SK-N-SH (cell line): ENCODE results near the gene EPB41L2. TPM values are rescaled to one million over a fixed set of nuclear protein-coding genes. Genes with fewer than 3 reads are reported as not detected.

Experiments used
- CTCF ChIA-PET: fragments of 300-600, 350-600 bp; formaldehyde crosslinking; extraction: SDS; loops from one replicate; lab custom pipeline; 2021; lab: Yijun Ruan, JAX
- POLR2A ChIA-PET: fragments of 350-600 bp; sonication (Branson Sonifier 250); formaldehyde crosslinking; extraction: SDS; loops from one replicate; lab custom pipeline; 2020; ENCODE audit warnings: antibody characterized with exemption, inconsistent platforms; lab: Yijun Ruan, JAX
- DNase-seq: peaks from one replicate; pipeline ENCODE4 v3.0.0; 2012
- H2AFZ ChIP-seq: fragments of 200-600 bp; sonication (generic); 2 replicates; pipeline ENCODE4 v1.8.1; 2016; ENCODE audit warnings: antibody characterized with exemption, mild to moderate bottlenecking, low read depth
- H3F3A ChIP-seq: fragments of 200-600 bp; sonication (generic); replicated peaks from 2 replicates; pipeline ENCODE3; 2016; ENCODE audit warnings: antibody characterized with exemption, mild to moderate bottlenecking; ENCODE audit not compliant: insufficient read depth
- H3K27ac ChIP-seq, 2 experiments: fragments of 200-500 bp in 1 of 2; fragments of 200-600 bp in 1 of 2; sonication (Bioruptor generic) in 1 of 2; sonication (generic), shearing (Covaris generic) in 1 of 2; 2 replicates each; pipeline versions ENCODE4 v1.5.1 to v1.6.1; 2014 to 2016; ENCODE audit warnings: low read depth in 2 of 2, inconsistent platforms in 1 of 2, low read length in 1 of 2, mild to moderate bottlenecking in 1 of 2, mixed read lengths in 1 of 2
- H3K27me3 ChIP-seq: fragments of 200-600 bp; sonication (generic), shearing (Covaris generic); 2 replicates; pipeline ENCODE4 v1.6.1; 2016; ENCODE audit warnings: mixed run types; ENCODE audit not compliant: insufficient read depth
- H3K36me3 ChIP-seq, 2 experiments: fragments of 200-500 bp in 1 of 2; fragments of 200-600 bp in 1 of 2; sonication (Bioruptor generic) in 1 of 2; sonication (generic) in 1 of 2; replicated peaks in 1 of 2; 2 replicates each; pipeline versions ENCODE3 to v1.5.1; 2014 to 2016; ENCODE audit warnings: low read length in 1 of 2, mild to moderate bottlenecking in 1 of 2; ENCODE audit not compliant: insufficient read depth in 2 of 2, control insufficient read depth in 1 of 2
- H3K4me1 ChIP-seq, 2 experiments: fragments of 200-500 bp in 1 of 2; fragments of 200-600 bp in 1 of 2; sonication (Bioruptor generic) in 1 of 2; sonication (generic), shearing (Covaris generic) in 1 of 2; 2 replicates each; pipeline versions ENCODE4 v1.5.1 to v1.6.1; 2014 to 2016; ENCODE audit warnings: low read depth in 1 of 2, low read length in 1 of 2, mixed run types in 1 of 2; ENCODE audit not compliant: insufficient read depth in 2 of 2, control insufficient read depth in 1 of 2
- H3K4me2 ChIP-seq: fragments of 200-600 bp; sonication (generic), shearing (Covaris generic); 2 replicates; pipeline ENCODE4 v1.6.1; 2017; ENCODE audit warnings: mixed run types
- H3K4me3 ChIP-seq, 2 experiments: fragments of 200-500 bp in 1 of 2; fragments of 200-600 bp in 1 of 2; sonication (Bioruptor generic) in 1 of 2; sonication (generic), shearing (Covaris generic) in 1 of 2; 2 replicates each; pipeline versions ENCODE4 v1.5.1 to v1.8.1; 2014 to 2016; ENCODE audit warnings: low read depth in 2 of 2, inconsistent platforms in 1 of 2, low read length in 1 of 2, mild to moderate bottlenecking in 1 of 2, mixed read lengths in 1 of 2, moderate library complexity in 1 of 2
- H3K79me2 ChIP-seq: fragments of 200-600 bp; sonication (generic); 2 replicates; pipeline ENCODE4 v1.8.1; 2017; ENCODE audit warnings: mild to moderate bottlenecking; ENCODE audit not compliant: insufficient read depth
- H3K9ac ChIP-seq: fragments of 200-600 bp; sonication (generic); 2 replicates; pipeline ENCODE4 v1.6.1; 2017; ENCODE audit warnings: mixed run types
- H3K9me2 ChIP-seq: fragments of 200-600 bp; sonication (generic); 2 replicates; pipeline ENCODE4 v1.6.1; 2017; ENCODE audit warnings: mixed run types
- H3K9me3 ChIP-seq: fragments of 200-600 bp; sonication (generic); 2 replicates; pipeline ENCODE4 v1.6.1; 2017; ENCODE audit warnings: mixed run types, mild to moderate bottlenecking, moderate library complexity
- H4K20me1 ChIP-seq: fragments of 200-600 bp; sonication (generic); 2 replicates; pipeline ENCODE4 v1.6.1; 2017; ENCODE audit warnings: mild to moderate bottlenecking, mixed run types; ENCODE audit not compliant: insufficient read depth
- CHD2 ChIP-seq: fragments of 150-350 bp; IDR thresholded peaks from 2 replicates; pipeline ENCODE4 v1.6.1; 2018; ENCODE audit warnings: low read length; ENCODE audit not compliant: partially characterized antibody
- CTCF ChIP-seq: fragments of 200-600 bp; sonication (generic); IDR thresholded peaks from 2 replicates; pipeline ENCODE4 v1.6.1; 2017; ENCODE audit warnings: antibody characterized with exemption, mild to moderate bottlenecking, moderate library complexity
- ELF1 ChIP-seq: IDR thresholded peaks from 2 replicates; pipeline ENCODE4 v1.4.0; 2012
- EP300 ChIP-seq, 2 experiments: IDR thresholded peaks; 2 replicates each; pipeline versions ENCODE4 v1.4.0 to v1.6.1; 2012; ENCODE audit warnings: borderline replicate concordance in 1 of 2, low read depth in 1 of 2, low read length in 1 of 2
- FOSL2 ChIP-seq: IDR thresholded peaks from 2 replicates; pipeline ENCODE4 v1.4.0; 2012; ENCODE audit warnings: low read depth, mild to moderate bottlenecking, moderate library complexity, borderline replicate concordance
- FOXM1 ChIP-seq: IDR thresholded peaks from 2 replicates; pipeline ENCODE4 v1.4.0; 2012; ENCODE audit warnings: low read depth, mild to moderate bottlenecking
- GABPA ChIP-seq: IDR thresholded peaks from 2 replicates; pipeline ENCODE4 v1.4.0; 2012; ENCODE audit warnings: low read depth, mild to moderate bottlenecking
- GATA2 ChIP-seq: sonication (generic); formaldehyde crosslinking; IDR thresholded peaks from 2 replicates; pipeline ENCODE4 v1.5.0; 2020; ENCODE audit warnings: mild to moderate bottlenecking, missing genetic modification reagents
- JUND ChIP-seq: IDR thresholded peaks from 2 replicates; pipeline ENCODE4 v1.4.0; 2012
- PBX3 ChIP-seq: IDR thresholded peaks from 2 replicates; pipeline ENCODE4; 2012
- RAD21 ChIP-seq: IDR thresholded peaks from 2 replicates; pipeline ENCODE4 v1.6.1; 2012; ENCODE audit warnings: mild to moderate bottlenecking, low read length
- RCOR1 ChIP-seq: fragments of 150-350 bp; IDR thresholded peaks from 2 replicates; pipeline ENCODE4 v1.6.1; 2017; ENCODE audit warnings: antibody characterized with exemption, low read length
- RXRA ChIP-seq: IDR thresholded peaks from 2 replicates; pipeline ENCODE4 v1.4.0; 2012; ENCODE audit warnings: low read depth, mild to moderate bottlenecking, borderline replicate concordance
- TAF1 ChIP-seq: IDR thresholded peaks from 2 replicates; pipeline ENCODE4 v1.6.1; 2012; ENCODE audit warnings: low read depth, mild to moderate bottlenecking, low read length, moderate library complexity, borderline replicate concordance
- TCF12 ChIP-seq: IDR thresholded peaks from 2 replicates; pipeline ENCODE4 v1.4.0; 2012
- TEAD4 ChIP-seq: IDR thresholded peaks from 2 replicates; pipeline ENCODE4 v1.4.0; 2012; ENCODE audit warnings: mild to moderate bottlenecking, borderline replicate concordance; ENCODE audit not compliant: insufficient read depth
- YY1 ChIP-seq: IDR thresholded peaks from 2 replicates; pipeline ENCODE4 v1.4.0; 2012; ENCODE audit warnings: low read depth, mild to moderate bottlenecking
- WGBS: methylation state at CpG from one replicate; pipeline ENCODE4 v1.1.6; 2017; ENCODE audit warnings: low lambda C conversion rate; 5-methylcytosine and 5-hydroxymethylcytosine counted together
- polyA plus RNA-seq, 3 experiments: library from polyadenylated mRNA; depleted of rRNA; stranded (reverse); fragments of >200 nt; gene quantifications; 2 replicates each; pipeline ENCODE4 v1.2.3, GENCODE V29; 2012
- TF ChIP-seq, protein P1 (sequence below): IDR thresholded peaks from 2 replicates; pipeline ENCODE4 v1.4.0; 2012; ENCODE audit warnings: low read depth

EPB41L2 gene
- polyA plus RNA-seq, 1 of the 3 experiments (the other 2 are of a cell fraction) = 1.4 TPM

DNA sequence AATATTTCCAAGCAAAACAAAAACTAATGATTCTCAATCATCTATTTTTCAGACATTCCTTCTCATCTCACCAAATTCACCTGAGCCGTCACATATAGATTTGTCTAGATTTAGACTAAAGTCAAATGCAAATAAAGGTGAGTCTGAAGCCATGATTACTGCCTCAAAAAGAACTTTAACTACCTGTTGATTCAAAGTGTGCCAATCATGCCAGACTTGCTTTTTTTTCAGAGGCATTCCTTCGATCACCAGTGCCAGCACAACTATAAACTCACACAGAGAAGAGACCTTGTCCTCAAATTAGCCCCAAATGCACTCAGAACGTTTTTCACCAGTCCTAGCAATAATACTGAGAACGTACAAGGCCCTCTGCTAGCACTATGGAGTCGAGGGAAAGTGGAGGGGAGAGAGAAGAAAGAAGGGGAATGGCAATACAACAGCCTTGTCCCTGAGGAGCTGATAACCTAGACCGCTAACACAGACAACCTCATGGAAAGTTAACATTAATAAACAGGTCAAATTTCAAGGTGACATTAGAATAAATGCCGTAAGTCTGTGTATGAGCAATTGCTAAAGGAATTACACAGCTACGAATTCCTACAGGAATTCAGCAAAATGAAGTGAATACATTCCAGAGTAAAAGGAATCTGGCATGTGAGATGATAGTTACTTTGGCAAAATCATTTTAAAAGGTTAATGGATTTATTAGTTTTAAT, 60.9 kb downstream of the EPB41L2 start (continued):
- TF ChIP-seq GATA2 (CRISPR knock-in tag) = no peak
- TF ChIP-seq CHD2 = no peak
- TF ChIP-seq JUND = no peak
- no peak for TF ChIP-seq TAF1
- TF ChIP-seq FOXM1 = no peak
- TF ChIP-seq YY1 = no peak
- TF ChIP-seq RXRA = no peak

DNA sequence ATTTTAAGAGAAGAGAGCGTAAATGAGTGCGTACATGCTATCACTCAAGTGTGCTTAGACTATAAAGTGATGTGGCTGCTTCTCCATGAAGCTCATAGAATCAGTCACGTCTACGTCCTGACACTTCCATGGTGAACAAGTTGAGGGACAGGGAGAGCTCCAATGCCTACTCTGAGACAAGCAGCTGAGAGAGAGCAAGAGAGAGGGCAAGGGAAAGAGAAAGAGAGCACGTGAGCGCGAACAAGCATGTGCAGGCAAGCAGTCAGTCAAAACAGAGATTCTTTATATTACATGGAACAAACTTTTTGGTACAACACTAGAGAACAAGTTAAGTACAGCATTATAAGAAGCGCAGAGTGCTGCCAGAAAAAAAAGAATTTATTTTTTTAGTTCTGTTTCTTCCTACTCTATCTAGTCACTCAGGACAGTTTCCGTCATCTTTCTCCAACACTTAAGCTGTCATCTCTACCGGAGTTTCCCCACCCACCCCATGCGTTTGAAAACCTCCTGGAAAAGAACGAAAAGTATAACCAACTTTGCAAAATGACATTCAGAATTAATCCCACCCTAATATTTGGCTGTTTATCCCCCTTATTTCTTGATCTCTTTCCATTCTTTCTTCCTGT, 61.8 kb downstream of the EPB41L2 start:
- H3K79me2 ChIP-seq = no peaks in the 10 kb centered on the region
- H3K27ac ChIP-seq = no peak overlapping the region
- WGBS = 16% methylated on average over 12 of the region's 12 CpGs
- no peak overlapping the region for H3K4me2 ChIP-seq
- H3K9ac ChIP-seq = no peak overlapping the region
- H3F3A ChIP-seq = no peaks in the 10 kb centered on the region
- H3K4me1 ChIP-seq = peaks cover 0 to 5% of the 10 kb centered on the region in 2 experiments; a peak in 1 of 4 replicates
- H2AFZ ChIP-seq = no peak overlapping the region
- no peak for TF ChIP-seq YY1
- TF ChIP-seq CHD2 = no peak
- TF ChIP-seq FOSL2 = no peak
- no peak for TF ChIP-seq GABPA
- TF ChIP-seq RCOR1 = no peak
- TF ChIP-seq PBX3 = no peak
- no peak for TF ChIP-seq JUND
- TF ChIP-seq CTCF = no peak
- no peak for TF ChIP-seq EP300 (IDR thresholded peaks at IDR 0.05; ENCODE audit: borderline replicate concordance in 1 of 2, low read depth in 1 of 2, low read length in 1 of 2)
- no peak for TF ChIP-seq TAF1
- TF ChIP-seq TCF12 = no peak
- no peak for TF ChIP-seq ELF1
- TF ChIP-seq TEAD4 = no peak
- TF ChIP-seq, protein P1, sequence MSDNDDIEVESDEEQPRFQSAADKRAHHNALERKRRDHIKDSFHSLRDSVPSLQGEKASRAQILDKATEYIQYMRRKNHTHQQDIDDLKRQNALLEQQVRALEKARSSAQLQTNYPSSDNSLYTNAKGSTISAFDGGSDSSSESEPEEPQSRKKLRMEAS = no peak
- TF ChIP-seq RXRA = no peak
- TF ChIP-seq RAD21 = no peak
- no peak for DNase-seq
- no peaks in the 10 kb centered on the region for H3K9me2 ChIP-seq
- H3K9me3 ChIP-seq = no peaks in the 10 kb centered on the region
- no peak overlapping the region; a peak in 1 of 4 replicates for H3K4me3 ChIP-seq
- ChIA-PET CTCF (no interaction called here), POLR2A (no interaction called here)
- H4K20me1 ChIP-seq = no peaks in the 10 kb centered on the region
- H3K36me3 ChIP-seq = no peaks in the 10 kb centered on the region
- peaks cover 29% of the 10 kb centered on the region; the same call in 1 of the 2 replicates for H3K27me3 ChIP-seq
